Right cardiac atrium (tissue), 5 donors: ENCODE results near the gene LITAF. TPM values are rescaled to one million over a fixed set of nuclear protein-coding genes. Genes with fewer than 3 reads are reported as not detected.

Source experiments
- ATAC-seq, 2 donors: fragments of 200-7000 bp; cut with Tn5 transposase; one replicate each; pipeline versions ENCODE4 v1.8.0 to v1.9.1; 2020; ENCODE audit warnings: moderate library complexity in 2 of 2, mild to moderate bottlenecking in 1 of 2
- DNase-seq, 3 donors: peaks; one replicate each; pipeline ENCODE4 v3.0.0-alpha.2; 2020
- H3K27ac ChIP-seq: one replicate; pipeline ENCODE4 v1.5.1; 2013; ENCODE audit warnings: mild to moderate bottlenecking, low read length, control low read depth, moderate library complexity
- H3K27me3 ChIP-seq: one replicate; pipeline ENCODE4 v1.6.1; 2013; ENCODE audit not compliant: control insufficient read depth, insufficient read depth
- H3K4me1 ChIP-seq: one replicate; pipeline ENCODE4 v1.6.1; 2013; ENCODE audit warnings: low read length; ENCODE audit not compliant: control insufficient read depth, insufficient read depth
- H3K4me3 ChIP-seq: one replicate; pipeline ENCODE4 v1.5.1; 2013; ENCODE audit warnings: low read length, control low read depth
- H3K9me3 ChIP-seq: one replicate; pipeline ENCODE4 v1.6.1; 2013; ENCODE audit warnings: low read length; ENCODE audit not compliant: control insufficient read depth
- WGBS: extraction: QIAGEN DNeasy Blood & Tissue Kit; methylation state at CpG from one replicate; pipeline ENCODE4 v1.1.7; 2013; 5-methylcytosine and 5-hydroxymethylcytosine counted together
- intact Hi-C, 4 donors: fragments of 100-400 bp; cut with DNase I; formaldehyde crosslinking; loops; one replicate each; pipeline versions ENCODE4 v1.11.0 to v1.14.0; 2022 to 2023
- polyA plus RNA-seq: library from polyadenylated mRNA; stranded (reverse); fragments of 200-250 nt; gene quantifications from one replicate; pipeline ENCODE4 v1.2.3, GENCODE V29; 2013
- total RNA-seq, 4 donors: library from RNA; stranded (reverse); fragmentation: NEBNext Ultra II Directional; extraction: Animal tissue kit (Norgen Biotek cat#: 25700); gene quantifications; one replicate each; pipeline ENCODE4 v1.2.1, GENCODE V29; 2021
- donor health status: healthy with polysubstance abuse.
- donor health status: DM: no; HTN: yes; CAD: no.
- donor health status: DM: no; HTN: no; CAD: no.
- donor health status: DM: no; HTN: yes; CAD: no; lungs with severe emphysema.
- donor health status: DM: yes; HTN: yes; CAD: no.

The LITAF gene
- total and polyA plus RNA-seq, 5 donors = 25.7 to 76.5 (median 57.1) TPM

- no peak for DNase-seq
- intact Hi-C loops = no loop called here
- Histone ChIP-seq H3K27ac (no peak overlapping the region), H3K4me3 (no peak overlapping the region), H3K4me1 (peaks cover 5% of the 10 kb centered on the region), H3K9me3 (no peaks in the 10 kb centered on the region), H3K27me3 (no peaks in the 10 kb centered on the region)
- WGBS = 55% methylated on average over 9 of the region's 9 CpGs
- no peak for ATAC-seq
These were observed 85.1 kb downstream of the LITAF start for GRCh38 chr16:11501632-11502031.

GRCh38 chr16:11500700-11501346 lies 85.9 kb downstream of the LITAF start:
- Histone ChIP-seq H3K4me3 (no peak overlapping the region), H3K4me1 (peaks cover 5% of the 10 kb centered on the region), H3K9me3 (no peaks in the 10 kb centered on the region), H3K27me3 (no peaks in the 10 kb centered on the region), H3K27ac (no peak overlapping the region)
- DNase-seq = no peak
- intact Hi-C loops = no loop called here
- ATAC-seq = no peak
- 61% methylated on average over 24 of the region's 24 CpGs for WGBS

DNA sequence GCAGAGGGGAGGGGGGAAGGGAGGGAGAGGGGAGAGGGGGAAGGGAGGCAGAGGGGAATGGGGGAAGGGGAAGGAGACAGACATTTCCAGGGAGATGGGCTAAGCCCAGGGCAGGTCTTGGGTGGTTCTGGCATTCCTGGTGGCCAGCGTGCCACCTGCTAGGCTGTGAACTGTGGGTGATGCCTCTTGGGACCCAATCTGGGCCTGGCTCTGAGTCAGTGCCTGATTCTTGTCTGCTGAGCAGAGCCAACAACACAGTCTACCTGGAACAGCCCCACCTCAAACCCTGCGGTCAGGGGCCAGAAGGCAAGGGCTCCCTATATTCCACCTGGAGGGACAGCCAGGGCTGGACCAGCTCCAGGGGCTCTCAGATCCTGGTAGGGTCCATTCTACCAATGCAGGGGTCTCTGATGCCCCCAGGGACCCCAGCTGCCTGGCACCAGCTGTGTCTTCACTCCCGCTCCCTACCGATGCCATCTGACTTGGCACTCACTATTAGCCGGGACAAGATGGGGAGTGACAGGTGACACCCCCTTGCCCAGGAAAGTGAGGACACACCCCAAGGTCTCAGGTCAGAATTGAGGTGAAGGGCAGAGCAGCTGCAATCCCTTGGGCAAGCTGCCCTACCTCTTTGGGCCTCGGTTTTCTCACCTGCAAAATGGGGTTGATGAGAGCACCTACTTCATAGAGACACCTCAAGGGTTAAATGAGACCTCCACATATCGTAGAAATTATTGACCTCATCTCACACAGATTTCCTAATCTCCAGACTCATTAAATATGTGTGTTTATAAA lies 87.2 kb downstream of the LITAF start:
- H3K9me3 ChIP-seq = no peaks in the 10 kb centered on the region
- H3K27ac ChIP-seq = no peak overlapping the region

DNA sequence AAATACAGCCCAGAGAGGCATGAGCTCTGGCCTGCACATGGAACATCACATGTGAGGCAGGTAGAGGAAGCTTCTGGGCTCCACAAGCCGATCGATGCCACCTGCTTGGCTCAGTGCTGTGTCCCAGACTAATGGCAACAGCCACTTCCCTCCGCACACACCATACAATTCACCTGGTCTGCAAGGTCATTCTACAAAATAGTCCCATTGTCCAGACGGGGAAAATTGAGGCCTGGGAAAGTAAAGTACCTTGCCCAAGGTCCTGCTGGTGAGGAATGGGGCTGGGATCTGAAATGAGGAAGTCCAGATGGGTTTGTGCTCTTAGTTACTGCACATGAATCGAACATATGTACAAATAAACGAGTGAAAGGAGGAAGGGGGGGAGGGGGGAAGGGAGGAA lies 88.0 kb downstream of the LITAF start:
- no peak for ATAC-seq
- intact Hi-C loops = no loop called here
- Histone ChIP-seq H3K27ac (no peak overlapping the region), H3K4me3 (no peak overlapping the region), H3K27me3 (no peaks in the 10 kb centered on the region), H3K9me3 (no peaks in the 10 kb centered on the region), H3K4me1 (peaks cover 8% of the 10 kb centered on the region)
- DNase-seq = no peak
- WGBS = 72% methylated on average over 6 of the region's 6 CpGs

More for the DNA sequence above, 87.2 kb downstream of the LITAF start:
- H3K4me1 ChIP-seq = peaks cover 8% of the 10 kb centered on the region
- no peak overlapping the region for H3K4me3 ChIP-seq
- DNase-seq = no peak
- WGBS = 71% methylated on average over 7 of the region's 7 CpGs
- no peaks in the 10 kb centered on the region for H3K27me3 ChIP-seq
- ATAC-seq = no peak
- intact Hi-C loops = no loop called here

DNA sequence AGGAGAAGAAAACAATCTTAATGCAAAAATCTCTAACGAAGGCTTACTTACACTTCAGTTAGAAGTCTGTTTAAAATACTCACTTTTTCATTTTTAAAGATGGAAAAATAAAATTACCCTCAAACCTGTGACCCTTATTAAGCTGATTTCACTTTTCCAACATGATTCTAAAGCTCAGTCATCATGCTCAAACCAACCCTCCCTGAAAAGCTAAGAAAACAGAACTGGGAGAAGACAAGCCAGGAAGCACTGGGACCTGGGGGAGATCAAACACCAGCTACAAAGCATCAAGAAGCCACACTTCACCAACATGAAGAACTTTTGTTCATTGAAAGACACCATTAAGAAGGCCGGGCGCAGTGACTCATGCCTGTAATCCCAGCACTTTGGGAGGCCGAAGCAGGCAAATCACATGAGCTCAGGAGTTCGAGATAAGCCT lies 88.8 kb downstream of the LITAF start:
- no peaks in the 10 kb centered on the region for H3K9me3 ChIP-seq
- peak in 1 of 3 donors; percentile 54 for DNase-seq
- intact Hi-C loops = no loop called here

More for the DNA sequence above, 88.8 kb downstream of the LITAF start:
- Histone ChIP-seq H3K27ac (peak overlapping the region; percentile 38), H3K27me3 (no peaks in the 10 kb centered on the region), H3K4me3 (no peak overlapping the region), H3K4me1 (peaks cover 8% of the 10 kb centered on the region)
- 45% methylated on average over 5 of the region's 5 CpGs for WGBS
- ATAC-seq = peak in 1 of 2 donors; percentile 8

Other genes with a start within 250 kb of the LITAF start
- gene RMI2, start 241.5 kb downstream of the LITAF start, total RNA-seq = under 1 TPM in 3 of 4 donors, not detected in 1; 0.40 to 0.97 (median 0.67) TPM
- gene RMI2, start 241.5 kb downstream of the LITAF start, polyA plus RNA-seq = 0.20 TPM
- 10 to 100 TPM; 24.8 to 33.3 (median 26.1) TPM for gene SNN, start 81.5 kb upstream of the LITAF start, total RNA-seq
- 24.4 TPM for gene SNN, start 81.5 kb upstream of the LITAF start, polyA plus RNA-seq
- 10 to 100 TPM; 22.0 to 29.4 (median 23.9) TPM for gene TXNDC11, start 155.9 kb upstream of the LITAF start, total RNA-seq
- gene TXNDC11, start 155.9 kb upstream of the LITAF start, polyA plus RNA-seq = 25.8 TPM
- gene ZC3H7A, start 210.3 kb upstream of the LITAF start, total RNA-seq = 10 to 100 TPM; 29.2 to 32.2 (median 31.0) TPM
- gene ZC3H7A, start 210.3 kb upstream of the LITAF start, polyA plus RNA-seq = 18.7 TPM